ENCODE measurements around the gene SPSB1.

Gene SPSB1

GRCh38 chr1:9345471-9345870 is 52.8 kb downstream of the SPSB1 start:
- no peak for DNase-seq (ENCODE audit: low read depth)

GRCh38 chr1:9345922-9346321 is 53.2 kb downstream of the SPSB1 start:
- no peak for DNase-seq (ENCODE audit: low read depth)

- DNase-seq (ENCODE audit: low read depth): no peak
Measured at GRCh38 chr1:9346566-9346965, 53.9 kb downstream of the SPSB1 start.

GRCh38 chr1:9347095-9347850 is 54.6 kb downstream of the SPSB1 start:
- no peak for DNase-seq (ENCODE audit: low read depth)

GRCh38 chr1:9349331-9349851 is 56.7 kb downstream of the SPSB1 start:
- no peak for DNase-seq (ENCODE audit: low read depth)

GRCh38 chr1:9350013-9350908 is 57.6 kb downstream of the SPSB1 start:
- no peak for DNase-seq (ENCODE audit: low read depth)

- DNase-seq (ENCODE audit: low read depth): no peak
Measured at GRCh38 chr1:9350960-9351359, 58.3 kb downstream of the SPSB1 start.

GRCh38 chr1:9351654-9352271 is 59.1 kb downstream of the SPSB1 start:
- DNase-seq (ENCODE audit: low read depth): no peak

- DNase-seq (ENCODE audit: low read depth): no peak
Measured at GRCh38 chr1:9352377-9353134, 59.9 kb downstream of the SPSB1 start.

GRCh38 chr1:9355503-9355902 is 62.8 kb downstream of the SPSB1 start:
- DNase-seq (ENCODE audit: low read depth): no peak

GRCh38 chr1:9356021-9356420 is 63.3 kb downstream of the SPSB1 start:
- no peak for DNase-seq (ENCODE audit: low read depth)

GRCh38 chr1:9356829-9357466 is 64.3 kb downstream of the SPSB1 start:
- DNase-seq (ENCODE audit: low read depth): no peak

GRCh38 chr1:9357958-9358357 is 65.3 kb downstream of the SPSB1 start:
- no peak for DNase-seq (ENCODE audit: low read depth)

- DNase-seq (ENCODE audit: low read depth): no peak
Measured at GRCh38 chr1:9360371-9361064, 67.8 kb downstream of the SPSB1 start.

GRCh38 chr1:9361630-9362260 is 69.1 kb downstream of the SPSB1 start:
- DNase-seq (ENCODE audit: low read depth): no peak

GRCh38 chr1:9362488-9362887 is 69.8 kb downstream of the SPSB1 start:
- DNase-seq (ENCODE audit: low read depth): no peak

GRCh38 chr1:9363061-9363471 is 70.4 kb downstream of the SPSB1 start:
- no peak for DNase-seq (ENCODE audit: low read depth)

GRCh38 chr1:9366298-9366697 is 73.6 kb downstream of the SPSB1 start:
- no peak for DNase-seq (ENCODE audit: low read depth)

- DNase-seq (ENCODE audit: low read depth): no peak
Measured at GRCh38 chr1:9366943-9367780, 74.5 kb downstream of the SPSB1 start.

Data from T-helper 22 cell (primary cell).